HepG2 (cell line): ENCODE measurements around the gene COX6B1. TPM values are rescaled to one million over a fixed set of nuclear protein-coding genes. Genes with fewer than 3 reads are reported as not detected.

Experiments
- BRCA1 ChIP-seq: sonication (generic); formaldehyde crosslinking; IDR thresholded peaks from 2 replicates; pipeline ENCODE4 v1.4.0; 2020; ENCODE audit warnings: missing genetic modification reagents
- GTF2F1 ChIP-seq: fragments of 150-350 bp; IDR thresholded peaks from 2 replicates; pipeline ENCODE4 v1.6.1; 2014; ENCODE audit warnings: low read length
- MYC ChIP-seq: sonication (generic); formaldehyde crosslinking; IDR thresholded peaks from 2 replicates; pipeline ENCODE4 v1.9.0; 2021; ENCODE audit warnings: missing genetic modification reagents, borderline replicate concordance
- POLR2A ChIP-seq, 2 experiments: IDR thresholded peaks; 2 replicates each; pipeline ENCODE4 v1.6.1; 2011; ENCODE audit warnings: low read depth in 2 of 2, low read length in 2 of 2, mild to moderate bottlenecking in 1 of 2, moderate library complexity in 1 of 2; ENCODE audit not compliant: insufficient read depth in 1 of 2
- TARDBP ChIP-seq: sonication (generic); formaldehyde crosslinking; IDR thresholded peaks from 2 replicates; pipeline ENCODE4 v1.8.0; 2022; ENCODE audit warnings: mild to moderate bottlenecking, missing genetic modification reagents
- ZBTB20 ChIP-seq: sonication (generic); formaldehyde crosslinking; IDR thresholded peaks from 2 replicates; pipeline ENCODE4 v1.8.1; 2023; ENCODE audit warnings: missing genetic modification reagents, low read depth, mild to moderate bottlenecking, borderline replicate concordance
- ZNF230 ChIP-seq: sonication (generic); formaldehyde crosslinking; IDR thresholded peaks from 2 replicates; pipeline ENCODE4 v1.4.0; 2020; ENCODE audit warnings: mild to moderate bottlenecking, missing genetic modification reagents
- ZNF7 ChIP-seq: IDR thresholded peaks from 2 replicates; pipeline ENCODE4 v1.6.1; 2016; ENCODE audit warnings: missing biosample characterization, missing genetic modification reagents
- ZNF879 ChIP-seq: sonication (generic); formaldehyde crosslinking; IDR thresholded peaks from 2 replicates; pipeline ENCODE4 v1.8.1; 2023; ENCODE audit warnings: missing genetic modification reagents
- polyA plus RNA-seq, 8 experiments: library from polyadenylated mRNA; depleted of rRNA in 3 of 8; stranded (reverse) in 7 of 8; unstranded in 1 of 8; fragments of >200 nt; fragmentation: Illumina TruSeq in 4 of 8; extraction: Trizol in 4 of 8; gene quantifications; 2 replicates each; pipeline versions ENCODE4 v1.2.1 to v1.2.3, GENCODE V29; 2011 to 2016; ENCODE audit warnings: low read depth in 4 of 8, missing spikeins in 1 of 8, mixed read lengths in 1 of 8; ENCODE audit not compliant: insufficient read depth in 1 of 8
- total RNA-seq, 5 experiments: library from RNA; depleted of rRNA; stranded (reverse); fragments of >200 nt; fragmentation: Illumina TruSeq; extraction: Trizol; gene quantifications; 2 replicates each; pipeline ENCODE4 v1.2.3, GENCODE V29; 2016; ENCODE audit warnings: low read depth in 1 of 5
- TF ChIP-seq, protein P1 (sequence below): sonication (generic); formaldehyde crosslinking; IDR thresholded peaks from 2 replicates; pipeline ENCODE4 v1.4.0; 2020; ENCODE audit warnings: missing genetic modification reagents, borderline replicate concordance
- TF ChIP-seq, protein P2 (sequence below): sonication (generic); formaldehyde crosslinking; IDR thresholded peaks from 2 replicates; pipeline ENCODE4 v1.8.0; 2022; ENCODE audit warnings: mild to moderate bottlenecking, missing genetic modification reagents; ENCODE audit not compliant: insufficient replicate concordance
- TF ChIP-seq, protein P3 (sequence below): IDR thresholded peaks from 2 replicates; pipeline ENCODE4 v1.6.1; 2012; ENCODE audit warnings: low read length, improper control_type of control experiment
- TF ChIP-seq, protein P4 (sequence below): IDR thresholded peaks from 2 replicates; pipeline ENCODE4 v1.6.1; 2016; ENCODE audit warnings: mild to moderate bottlenecking, missing biosample characterization, missing genetic modification reagents
- TF ChIP-seq, protein P5 (sequence below): sonication (generic); formaldehyde crosslinking; IDR thresholded peaks from 2 replicates; pipeline ENCODE4 v1.5.1; 2020; ENCODE audit warnings: mild to moderate bottlenecking, missing genetic modification reagents, moderate library complexity

COX6B1 gene
- total and polyA plus RNA-seq, 2 of the 13 experiments (the other 11 are each of a cell fraction or from before 2014, with no cell fraction given): 481 to 487 TPM

DNA sequence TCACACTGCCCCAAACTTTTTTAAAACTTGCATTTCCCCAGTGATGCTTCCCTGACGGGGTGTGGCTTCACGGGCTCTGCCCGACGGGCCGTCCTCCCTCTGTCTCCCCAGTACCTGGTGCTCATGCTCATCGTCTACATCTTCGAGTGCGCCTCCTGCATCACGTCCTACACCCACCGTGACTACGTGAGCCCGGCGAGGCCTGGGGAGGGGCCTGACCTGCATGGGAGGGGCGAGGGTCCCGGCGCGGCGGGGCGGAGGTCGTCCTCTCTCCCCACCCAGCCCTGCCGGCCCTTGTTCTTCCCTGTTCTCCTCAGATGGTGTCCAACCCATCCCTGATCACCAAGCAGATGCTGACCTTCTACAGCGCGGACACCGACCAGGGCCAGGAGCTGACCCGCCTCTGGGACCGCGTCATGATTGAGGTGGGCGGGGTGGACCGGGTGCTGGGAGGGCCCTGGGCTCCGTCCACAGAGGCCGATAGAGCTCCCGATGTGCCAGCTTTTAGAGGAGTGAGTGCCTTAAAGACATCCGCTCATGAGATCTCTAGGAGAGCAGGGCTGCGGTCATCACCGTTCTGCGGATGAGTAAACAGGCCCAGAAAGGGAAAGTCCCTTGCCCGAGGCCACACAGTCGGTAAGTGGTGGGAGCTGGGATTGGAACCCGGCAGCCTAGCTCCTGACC, 25.1 kb downstream of the COX6B1 start (continued):
- TF ChIP-seq, protein P1, sequence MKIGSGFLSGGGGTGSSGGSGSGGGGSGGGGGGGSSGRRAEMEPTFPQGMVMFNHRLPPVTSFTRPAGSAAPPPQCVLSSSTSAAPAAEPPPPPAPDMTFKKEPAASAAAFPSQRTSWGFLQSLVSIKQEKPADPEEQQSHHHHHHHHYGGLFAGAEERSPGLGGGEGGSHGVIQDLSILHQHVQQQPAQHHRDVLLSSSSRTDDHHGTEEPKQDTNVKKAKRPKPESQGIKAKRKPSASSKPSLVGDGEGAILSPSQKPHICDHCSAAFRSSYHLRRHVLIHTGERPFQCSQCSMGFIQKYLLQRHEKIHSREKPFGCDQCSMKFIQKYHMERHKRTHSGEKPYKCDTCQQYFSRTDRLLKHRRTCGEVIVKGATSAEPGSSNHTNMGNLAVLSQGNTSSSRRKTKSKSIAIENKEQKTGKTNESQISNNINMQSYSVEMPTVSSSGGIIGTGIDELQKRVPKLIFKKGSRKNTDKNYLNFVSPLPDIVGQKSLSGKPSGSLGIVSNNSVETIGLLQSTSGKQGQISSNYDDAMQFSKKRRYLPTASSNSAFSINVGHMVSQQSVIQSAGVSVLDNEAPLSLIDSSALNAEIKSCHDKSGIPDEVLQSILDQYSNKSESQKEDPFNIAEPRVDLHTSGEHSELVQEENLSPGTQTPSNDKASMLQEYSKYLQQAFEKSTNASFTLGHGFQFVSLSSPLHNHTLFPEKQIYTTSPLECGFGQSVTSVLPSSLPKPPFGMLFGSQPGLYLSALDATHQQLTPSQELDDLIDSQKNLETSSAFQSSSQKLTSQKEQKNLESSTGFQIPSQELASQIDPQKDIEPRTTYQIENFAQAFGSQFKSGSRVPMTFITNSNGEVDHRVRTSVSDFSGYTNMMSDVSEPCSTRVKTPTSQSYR (CRISPR knock-in tag): no peak
- no peak for TF ChIP-seq BRCA1
- TF ChIP-seq, protein P2, sequence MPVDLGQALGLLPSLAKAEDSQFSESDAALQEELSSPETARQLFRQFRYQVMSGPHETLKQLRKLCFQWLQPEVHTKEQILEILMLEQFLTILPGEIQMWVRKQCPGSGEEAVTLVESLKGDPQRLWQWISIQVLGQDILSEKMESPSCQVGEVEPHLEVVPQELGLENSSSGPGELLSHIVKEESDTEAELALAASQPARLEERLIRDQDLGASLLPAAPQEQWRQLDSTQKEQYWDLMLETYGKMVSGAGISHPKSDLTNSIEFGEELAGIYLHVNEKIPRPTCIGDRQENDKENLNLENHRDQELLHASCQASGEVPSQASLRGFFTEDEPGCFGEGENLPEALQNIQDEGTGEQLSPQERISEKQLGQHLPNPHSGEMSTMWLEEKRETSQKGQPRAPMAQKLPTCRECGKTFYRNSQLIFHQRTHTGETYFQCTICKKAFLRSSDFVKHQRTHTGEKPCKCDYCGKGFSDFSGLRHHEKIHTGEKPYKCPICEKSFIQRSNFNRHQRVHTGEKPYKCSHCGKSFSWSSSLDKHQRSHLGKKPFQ: no peak
- no peak for TF ChIP-seq TARDBP
- TF ChIP-seq GTF2F1: no peak
- TF ChIP-seq, protein P3, sequence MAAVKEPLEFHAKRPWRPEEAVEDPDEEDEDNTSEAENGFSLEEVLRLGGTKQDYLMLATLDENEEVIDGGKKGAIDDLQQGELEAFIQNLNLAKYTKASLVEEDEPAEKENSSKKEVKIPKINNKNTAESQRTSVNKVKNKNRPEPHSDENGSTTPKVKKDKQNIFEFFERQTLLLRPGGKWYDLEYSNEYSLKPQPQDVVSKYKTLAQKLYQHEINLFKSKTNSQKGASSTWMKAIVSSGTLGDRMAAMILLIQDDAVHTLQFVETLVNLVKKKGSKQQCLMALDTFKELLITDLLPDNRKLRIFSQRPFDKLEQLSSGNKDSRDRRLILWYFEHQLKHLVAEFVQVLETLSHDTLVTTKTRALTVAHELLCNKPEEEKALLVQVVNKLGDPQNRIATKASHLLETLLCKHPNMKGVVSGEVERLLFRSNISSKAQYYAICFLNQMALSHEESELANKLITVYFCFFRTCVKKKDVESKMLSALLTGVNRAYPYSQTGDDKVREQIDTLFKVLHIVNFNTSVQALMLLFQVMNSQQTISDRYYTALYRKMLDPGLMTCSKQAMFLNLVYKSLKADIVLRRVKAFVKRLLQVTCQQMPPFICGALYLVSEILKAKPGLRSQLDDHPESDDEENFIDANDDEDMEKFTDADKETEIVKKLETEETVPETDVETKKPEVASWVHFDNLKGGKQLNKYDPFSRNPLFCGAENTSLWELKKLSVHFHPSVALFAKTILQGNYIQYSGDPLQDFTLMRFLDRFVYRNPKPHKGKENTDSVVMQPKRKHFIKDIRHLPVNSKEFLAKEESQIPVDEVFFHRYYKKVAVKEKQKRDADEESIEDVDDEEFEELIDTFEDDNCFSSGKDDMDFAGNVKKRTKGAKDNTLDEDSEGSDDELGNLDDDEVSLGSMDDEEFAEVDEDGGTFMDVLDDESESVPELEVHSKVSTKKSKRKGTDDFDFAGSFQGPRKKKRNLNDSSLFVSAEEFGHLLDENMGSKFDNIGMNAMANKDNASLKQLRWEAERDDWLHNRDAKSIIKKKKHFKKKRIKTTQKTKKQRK: no peak
- TF ChIP-seq ZNF230 (CRISPR knock-in tag): no peak
- no peak for TF ChIP-seq ZBTB20 (CRISPR knock-in tag)
- TF ChIP-seq, protein P4, sequence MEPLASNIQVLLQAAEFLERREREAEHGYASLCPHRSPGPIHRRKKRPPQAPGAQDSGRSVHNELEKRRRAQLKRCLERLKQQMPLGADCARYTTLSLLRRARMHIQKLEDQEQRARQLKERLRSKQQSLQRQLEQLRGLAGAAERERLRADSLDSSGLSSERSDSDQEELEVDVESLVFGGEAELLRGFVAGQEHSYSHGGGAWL (CRISPR knock-in tag): peak; percentile 48; the same call in 1 of the 2 replicates
- TF ChIP-seq MYC (CRISPR knock-in tag): no peak; the same call in 1 of the 2 replicates
- no peak for TF ChIP-seq ZNF7 (CRISPR knock-in tag)
- no peak for TF ChIP-seq ZNF879 (CRISPR knock-in tag)
- no peak; a peak in 1 of 4 replicates for TF ChIP-seq POLR2A (IDR thresholded peaks at IDR 0.05; ENCODE audit: insufficient read depth in 1 of 2, low read depth in 2 of 2, low read length in 2 of 2)
- TF ChIP-seq, protein P5, sequence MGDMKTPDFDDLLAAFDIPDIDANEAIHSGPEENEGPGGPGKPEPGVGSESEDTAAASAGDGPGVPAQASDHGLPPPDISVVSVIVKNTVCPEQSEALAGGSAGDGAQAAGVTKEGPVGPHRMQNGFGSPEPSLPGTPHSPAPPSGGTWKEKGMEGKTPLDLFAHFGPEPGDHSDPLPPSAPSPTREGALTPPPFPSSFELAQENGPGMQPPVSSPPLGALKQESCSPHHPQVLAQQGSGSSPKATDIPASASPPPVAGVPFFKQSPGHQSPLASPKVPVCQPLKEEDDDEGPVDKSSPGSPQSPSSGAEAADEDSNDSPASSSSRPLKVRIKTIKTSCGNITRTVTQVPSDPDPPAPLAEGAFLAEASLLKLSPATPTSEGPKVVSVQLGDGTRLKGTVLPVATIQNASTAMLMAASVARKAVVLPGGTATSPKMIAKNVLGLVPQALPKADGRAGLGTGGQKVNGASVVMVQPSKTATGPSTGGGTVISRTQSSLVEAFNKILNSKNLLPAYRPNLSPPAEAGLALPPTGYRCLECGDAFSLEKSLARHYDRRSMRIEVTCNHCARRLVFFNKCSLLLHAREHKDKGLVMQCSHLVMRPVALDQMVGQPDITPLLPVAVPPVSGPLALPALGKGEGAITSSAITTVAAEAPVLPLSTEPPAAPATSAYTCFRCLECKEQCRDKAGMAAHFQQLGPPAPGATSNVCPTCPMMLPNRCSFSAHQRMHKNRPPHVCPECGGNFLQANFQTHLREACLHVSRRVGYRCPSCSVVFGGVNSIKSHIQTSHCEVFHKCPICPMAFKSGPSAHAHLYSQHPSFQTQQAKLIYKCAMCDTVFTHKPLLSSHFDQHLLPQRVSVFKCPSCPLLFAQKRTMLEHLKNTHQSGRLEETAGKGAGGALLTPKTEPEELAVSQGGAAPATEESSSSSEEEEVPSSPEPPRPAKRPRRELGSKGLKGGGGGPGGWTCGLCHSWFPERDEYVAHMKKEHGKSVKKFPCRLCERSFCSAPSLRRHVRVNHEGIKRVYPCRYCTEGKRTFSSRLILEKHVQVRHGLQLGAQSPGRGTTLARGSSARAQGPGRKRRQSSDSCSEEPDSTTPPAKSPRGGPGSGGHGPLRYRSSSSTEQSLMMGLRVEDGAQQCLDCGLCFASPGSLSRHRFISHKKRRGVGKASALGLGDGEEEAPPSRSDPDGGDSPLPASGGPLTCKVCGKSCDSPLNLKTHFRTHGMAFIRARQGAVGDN (CRISPR knock-in tag): peak; percentile 86
